ENCODE data around the gene ARMH3.

DNA sequence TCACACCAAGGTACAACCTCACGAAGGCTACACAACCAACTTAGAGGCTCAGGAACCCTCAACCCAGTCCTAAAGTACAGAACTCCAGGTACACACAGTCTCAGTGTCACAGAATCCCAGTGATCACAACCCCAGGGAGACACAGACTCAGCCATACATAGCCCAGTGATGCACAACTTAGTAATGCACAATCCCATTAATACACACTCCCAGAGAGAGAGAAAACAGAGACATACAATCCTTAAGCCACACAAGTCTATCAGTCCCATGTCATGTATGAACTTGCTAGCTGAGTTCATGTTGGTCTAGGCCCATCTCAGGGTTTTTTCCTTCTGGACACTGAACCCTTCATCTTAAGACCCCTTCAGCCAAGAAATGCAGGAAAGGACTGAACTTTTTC, 217.0 kb downstream of the ARMH3 start:
- TF ChIP-seq, protein P1, sequence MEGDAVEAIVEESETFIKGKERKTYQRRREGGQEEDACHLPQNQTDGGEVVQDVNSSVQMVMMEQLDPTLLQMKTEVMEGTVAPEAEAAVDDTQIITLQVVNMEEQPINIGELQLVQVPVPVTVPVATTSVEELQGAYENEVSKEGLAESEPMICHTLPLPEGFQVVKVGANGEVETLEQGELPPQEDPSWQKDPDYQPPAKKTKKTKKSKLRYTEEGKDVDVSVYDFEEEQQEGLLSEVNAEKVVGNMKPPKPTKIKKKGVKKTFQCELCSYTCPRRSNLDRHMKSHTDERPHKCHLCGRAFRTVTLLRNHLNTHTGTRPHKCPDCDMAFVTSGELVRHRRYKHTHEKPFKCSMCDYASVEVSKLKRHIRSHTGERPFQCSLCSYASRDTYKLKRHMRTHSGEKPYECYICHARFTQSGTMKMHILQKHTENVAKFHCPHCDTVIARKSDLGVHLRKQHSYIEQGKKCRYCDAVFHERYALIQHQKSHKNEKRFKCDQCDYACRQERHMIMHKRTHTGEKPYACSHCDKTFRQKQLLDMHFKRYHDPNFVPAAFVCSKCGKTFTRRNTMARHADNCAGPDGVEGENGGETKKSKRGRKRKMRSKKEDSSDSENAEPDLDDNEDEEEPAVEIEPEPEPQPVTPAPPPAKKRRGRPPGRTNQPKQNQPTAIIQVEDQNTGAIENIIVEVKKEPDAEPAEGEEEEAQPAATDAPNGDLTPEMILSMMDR (IDR thresholded peaks at IDR 0.05): no peak
- no peak for TF ChIP-seq POLR2A (IDR thresholded peaks at IDR 0.05)
